H1 (cell line): ENCODE data around the gene TMEM150A. TPM values are rescaled to one million over a fixed set of nuclear protein-coding genes. Genes with fewer than 3 reads are reported as not detected.

Source experiments
- CHD1 ChIP-seq: IDR thresholded peaks from 2 replicates; pipeline ENCODE4 v1.6.1; 2012; ENCODE audit warnings: low read depth, low read length, improper control_type of control experiment
- CTBP2 ChIP-seq: IDR thresholded peaks from 2 replicates; pipeline ENCODE4 v1.7.0; 2011; ENCODE audit warnings: borderline replicate concordance, mild to moderate bottlenecking, moderate library complexity, mixed read lengths, low read length; ENCODE audit not compliant: insufficient read depth, insufficient read length
- PHF8 ChIP-seq: fragments of 200-600 bp; sonication (generic); conservative IDR thresholded peaks from 2 replicates; pipeline ENCODE4 v1.7.1; 2012; ENCODE audit warnings: low read depth, mild to moderate bottlenecking, inconsistent platforms, low read length, moderate library complexity
- POLR2A ChIP-seq, 2 experiments: IDR thresholded peaks; 1 replicate in 1 of 2; 2 replicates in 1 of 2; pipeline ENCODE4 v1.6.1; 2011; ENCODE audit warnings: low read depth in 2 of 2, low read length in 2 of 2, mild to moderate bottlenecking in 2 of 2; ENCODE audit errors: control extremely low read depth in 1 of 2
- SP2 ChIP-seq: IDR thresholded peaks from 2 replicates; pipeline ENCODE4 v1.6.1; 2012; ENCODE audit warnings: mild to moderate bottlenecking, low read length, inconsistent platforms
- polyA plus RNA-seq, 7 experiments: library from polyadenylated mRNA; depleted of rRNA in 3 of 7; stranded (reverse) in 5 of 7; unstranded in 2 of 7; fragments of >200 nt in 5 of 7; fragments of 200-250 nt in 2 of 7; gene quantifications; 1 replicate in 5 of 7; 2 replicates in 1 of 7; 4 replicates in 1 of 7; pipeline versions ENCODE4 v1.2.1 to v1.2.3, GENCODE V29; 2011 to 2013; ENCODE audit warnings: missing spikeins in 2 of 7, mixed read lengths in 2 of 7
- total RNA-seq: library from RNA; stranded (reverse); fragmentation: NEBNext Ultra II Directional; extraction: Animal tissue kit (Norgen Biotek cat#: 25700); gene quantifications from 2 replicates; pipeline ENCODE4 v1.2.1, GENCODE V29; 2021
- TF ChIP-seq, protein P1 (sequence below), 3 experiments: IDR thresholded peaks; 1 replicate in 2 of 3; 2 replicates in 1 of 3; pipeline versions ENCODE4 v1.5.1 to v1.6.1; 2011; ENCODE audit warnings: low read length in 3 of 3, mild to moderate bottlenecking in 3 of 3, inconsistent platforms in 2 of 3, low read depth in 1 of 3, moderate library complexity in 1 of 3; ENCODE audit not compliant: insufficient read depth in 1 of 3; ENCODE audit errors: control extremely low read depth in 1 of 3
- TF ChIP-seq, protein P2 (sequence below): IDR thresholded peaks from 2 replicates; pipeline ENCODE4 v1.6.1; 2011; ENCODE audit warnings: low read length, improper control_type of control experiment
- TF ChIP-seq, protein P3 (sequence below): IDR thresholded peaks from 2 replicates; pipeline ENCODE4 v1.6.1; 2012; ENCODE audit warnings: inconsistent platforms

The TMEM150A gene
- total and polyA plus RNA-seq, 2 of the 8 experiments (the other 6 are each of a cell fraction or from before 2014, with no cell fraction given), result 19.8 to 29.9 TPM

DNA sequence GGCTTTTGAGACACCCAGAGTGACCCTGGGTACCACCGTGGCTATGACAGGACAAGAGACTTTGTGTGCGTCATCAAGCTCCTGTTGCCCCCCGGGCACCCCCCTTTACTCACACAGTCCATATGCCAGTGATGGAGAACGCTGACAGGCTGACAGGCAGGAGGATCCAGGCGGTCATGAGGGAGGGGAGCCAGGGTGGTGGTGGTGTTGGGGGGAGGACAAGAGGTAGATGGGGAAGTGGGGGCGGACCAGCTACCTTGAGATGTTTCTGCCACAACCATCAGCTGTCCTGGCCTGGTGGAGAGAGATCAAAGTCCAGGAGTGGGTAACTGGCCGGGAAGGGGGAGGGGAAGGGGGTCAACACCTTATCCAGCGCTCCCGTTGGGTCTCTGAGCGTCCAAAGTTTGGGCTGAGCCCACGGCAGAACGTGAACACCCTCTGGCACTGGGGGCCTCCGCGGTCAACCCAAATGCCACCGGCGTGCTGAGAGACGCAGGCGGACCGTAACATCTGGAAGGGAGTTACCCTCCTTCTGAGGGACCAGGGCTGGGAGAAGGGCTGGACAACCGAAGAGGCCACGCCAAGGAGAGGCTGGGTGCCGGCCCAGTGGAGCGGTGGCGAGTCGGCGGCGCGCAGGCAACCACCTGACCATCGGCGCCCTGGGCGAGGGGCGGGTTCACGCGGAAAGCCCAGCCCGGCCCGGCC, 575 bp downstream of the TMEM150A start (continued):
- TF ChIP-seq, protein P1, sequence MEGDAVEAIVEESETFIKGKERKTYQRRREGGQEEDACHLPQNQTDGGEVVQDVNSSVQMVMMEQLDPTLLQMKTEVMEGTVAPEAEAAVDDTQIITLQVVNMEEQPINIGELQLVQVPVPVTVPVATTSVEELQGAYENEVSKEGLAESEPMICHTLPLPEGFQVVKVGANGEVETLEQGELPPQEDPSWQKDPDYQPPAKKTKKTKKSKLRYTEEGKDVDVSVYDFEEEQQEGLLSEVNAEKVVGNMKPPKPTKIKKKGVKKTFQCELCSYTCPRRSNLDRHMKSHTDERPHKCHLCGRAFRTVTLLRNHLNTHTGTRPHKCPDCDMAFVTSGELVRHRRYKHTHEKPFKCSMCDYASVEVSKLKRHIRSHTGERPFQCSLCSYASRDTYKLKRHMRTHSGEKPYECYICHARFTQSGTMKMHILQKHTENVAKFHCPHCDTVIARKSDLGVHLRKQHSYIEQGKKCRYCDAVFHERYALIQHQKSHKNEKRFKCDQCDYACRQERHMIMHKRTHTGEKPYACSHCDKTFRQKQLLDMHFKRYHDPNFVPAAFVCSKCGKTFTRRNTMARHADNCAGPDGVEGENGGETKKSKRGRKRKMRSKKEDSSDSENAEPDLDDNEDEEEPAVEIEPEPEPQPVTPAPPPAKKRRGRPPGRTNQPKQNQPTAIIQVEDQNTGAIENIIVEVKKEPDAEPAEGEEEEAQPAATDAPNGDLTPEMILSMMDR (IDR thresholded peaks at IDR 0.05; ENCODE audit: control extremely low read depth in 1 of 3, insufficient read depth in 1 of 3, low read depth in 1 of 3, low read length in 3 of 3), result no peak
- TF ChIP-seq PHF8, result no peak
- no peak for TF ChIP-seq CHD1
- TF ChIP-seq SP2, result no peak
- TF ChIP-seq, protein P2, sequence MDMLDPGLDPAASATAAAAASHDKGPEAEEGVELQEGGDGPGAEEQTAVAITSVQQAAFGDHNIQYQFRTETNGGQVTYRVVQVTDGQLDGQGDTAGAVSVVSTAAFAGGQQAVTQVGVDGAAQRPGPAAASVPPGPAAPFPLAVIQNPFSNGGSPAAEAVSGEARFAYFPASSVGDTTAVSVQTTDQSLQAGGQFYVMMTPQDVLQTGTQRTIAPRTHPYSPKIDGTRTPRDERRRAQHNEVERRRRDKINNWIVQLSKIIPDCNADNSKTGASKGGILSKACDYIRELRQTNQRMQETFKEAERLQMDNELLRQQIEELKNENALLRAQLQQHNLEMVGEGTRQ, result peak; percentile 22; the same call in 1 of the 2 replicates
- TF ChIP-seq CTBP2, result no peak
- TF ChIP-seq, protein P3, sequence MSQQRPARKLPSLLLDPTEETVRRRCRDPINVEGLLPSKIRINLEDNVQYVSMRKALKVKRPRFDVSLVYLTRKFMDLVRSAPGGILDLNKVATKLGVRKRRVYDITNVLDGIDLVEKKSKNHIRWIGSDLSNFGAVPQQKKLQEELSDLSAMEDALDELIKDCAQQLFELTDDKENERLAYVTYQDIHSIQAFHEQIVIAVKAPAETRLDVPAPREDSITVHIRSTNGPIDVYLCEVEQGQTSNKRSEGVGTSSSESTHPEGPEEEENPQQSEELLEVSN, result no peak
- peak in 1 of 2 experiments; percentile 12; a peak in 1 of 3 replicates for TF ChIP-seq POLR2A (IDR thresholded peaks at IDR 0.05; ENCODE audit: control extremely low read depth in 1 of 2, low read depth in 2 of 2, low read length in 2 of 2)
- TF ChIP-seq, all 59 proteins: peak for 3
